NCI-H2171 (cell line): ENCODE measurements around the gene PAPOLG.
"Not testable (repeated sequence)": the region's sequence is repeated elsewhere in the genome, so short reads cannot be mapped to it uniquely, and the experiment has no call there.

Experiments
- DNase-seq: peaks from one replicate; lab custom pipeline; 2025; lab: John Stamatoyannopoulos, UW

Gene PAPOLG

DNA sequence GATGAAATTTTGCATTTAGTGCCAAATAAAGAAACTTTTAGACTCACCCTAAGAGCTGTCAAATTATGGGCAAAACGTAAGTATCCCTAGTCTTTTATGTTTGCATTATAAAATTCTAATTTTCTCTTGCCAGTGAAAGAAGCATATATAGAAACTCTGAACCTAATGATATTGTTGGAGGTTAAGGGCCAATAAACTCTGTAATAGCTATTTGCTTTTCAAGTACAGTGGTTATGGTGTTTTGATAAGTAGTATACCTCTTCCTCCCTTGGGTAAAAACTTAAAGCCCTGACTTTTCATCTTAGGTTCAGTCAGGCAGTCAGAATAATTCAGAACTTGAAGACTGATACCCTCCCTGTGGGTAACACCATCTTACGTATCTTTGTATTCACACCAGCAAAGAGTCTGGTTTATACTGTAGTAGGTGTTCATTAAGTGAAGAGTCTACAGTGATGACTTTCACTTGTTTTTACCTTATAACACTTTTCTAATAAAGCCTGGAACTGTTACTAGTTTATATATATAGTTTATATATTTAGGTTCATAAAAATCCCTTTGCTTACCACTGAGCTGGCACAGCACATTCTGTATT is 19.1 kb downstream of the PAPOLG start:
- no peak for DNase-seq

- DNase-seq, result no peak
These were observed 22.3 kb downstream of the PAPOLG start for GRCh38 chr2:60778352-60778751.

DNA sequence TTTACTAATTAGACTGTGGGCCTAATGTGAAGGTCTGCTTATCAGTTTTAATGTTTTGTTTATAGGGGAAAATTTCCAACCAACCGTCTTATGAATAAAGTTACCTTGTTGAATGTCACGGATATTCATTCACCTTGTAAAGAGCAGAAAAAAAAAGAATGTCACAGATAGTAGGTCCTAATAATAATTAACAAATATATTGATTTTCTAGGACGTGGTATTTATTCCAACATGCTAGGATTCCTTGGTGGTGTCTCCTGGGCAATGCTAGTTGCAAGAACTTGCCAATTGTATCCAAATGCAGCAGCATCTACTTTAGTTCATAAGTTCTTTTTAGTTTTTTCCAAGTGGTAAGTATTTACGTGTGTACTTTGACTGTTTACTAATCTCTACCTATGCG is 23.4 kb downstream of the PAPOLG start:
- DNase-seq, result no peak

DNA sequence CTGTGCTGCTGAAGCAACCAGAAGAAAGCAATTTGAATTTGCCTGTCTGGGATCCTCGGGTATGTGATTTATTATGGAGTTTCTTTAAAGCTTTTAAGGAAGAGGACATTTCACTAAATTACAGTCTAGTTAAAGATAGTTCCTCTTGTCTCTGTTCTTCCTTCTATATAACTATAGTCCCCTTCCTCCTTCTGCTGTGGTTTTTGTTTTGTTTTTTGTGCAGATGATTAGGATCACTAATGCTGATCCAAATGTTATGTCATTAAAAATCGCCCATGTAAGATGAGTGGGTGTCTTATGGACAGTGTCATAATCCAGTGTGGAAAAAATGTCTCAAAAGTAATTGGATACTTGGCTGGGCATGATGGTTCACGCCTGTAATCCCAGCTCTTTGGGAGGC is 24.7 kb downstream of the PAPOLG start:
- DNase-seq, result no peak

GRCh38 chr2:60793169-60793568 is 37.1 kb downstream of the PAPOLG start:
- no peak for DNase-seq

DNA sequence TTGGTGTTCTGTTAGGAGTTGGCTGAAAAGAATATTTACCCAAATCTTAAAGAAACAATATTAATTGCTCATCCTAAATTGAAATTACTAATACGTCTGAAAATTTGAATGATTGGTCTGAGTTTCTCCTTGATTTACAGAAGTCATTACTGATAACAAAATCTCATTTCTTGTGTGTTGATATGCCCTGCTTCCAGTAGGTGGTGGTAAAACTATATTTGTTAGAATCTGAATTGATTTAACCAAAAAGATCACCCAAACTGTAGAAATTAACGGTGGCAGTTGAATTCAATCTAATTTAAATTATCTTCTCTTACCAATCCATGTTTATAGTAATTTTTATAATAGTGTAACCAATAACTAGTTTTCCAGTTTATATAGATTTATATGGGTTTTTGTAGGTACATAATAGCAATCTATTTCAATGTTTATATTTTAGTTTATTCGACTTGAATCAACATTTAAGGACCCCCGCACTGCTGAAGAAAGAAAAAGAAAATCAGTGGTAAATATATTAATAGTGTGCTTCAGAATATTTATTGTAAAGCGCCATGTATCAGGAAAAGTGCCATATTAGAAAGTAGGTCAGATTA is 38.3 kb downstream of the PAPOLG start:
- DNase-seq, result peak; percentile 8

- DNase-seq, result no peak
These were observed 40.8 kb downstream of the PAPOLG start for GRCh38 chr2:60796573-60797509.

GRCh38 chr2:60804473-60804872 is 48.4 kb downstream of the PAPOLG start:
- no peak for DNase-seq

DNA sequence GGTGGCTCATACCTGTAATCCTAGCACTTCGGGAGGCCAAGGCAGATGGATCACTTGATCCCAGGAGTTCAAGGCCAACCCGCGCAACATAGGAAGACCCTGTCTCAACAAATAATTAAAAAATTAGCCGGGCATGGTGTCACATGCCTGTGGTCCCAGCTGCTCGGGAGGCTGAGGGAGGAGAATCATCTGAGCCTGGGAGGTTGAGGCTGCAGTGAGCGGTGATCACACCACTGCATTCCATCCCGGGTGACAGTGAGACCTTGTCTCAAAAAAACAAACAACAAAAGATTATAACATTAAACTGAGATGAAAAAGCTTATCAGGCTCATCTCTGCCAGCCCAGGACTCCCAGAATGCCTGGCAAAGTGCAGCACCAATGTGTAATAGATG is 50.5 kb downstream of the PAPOLG start:
- no peak for DNase-seq

DNA sequence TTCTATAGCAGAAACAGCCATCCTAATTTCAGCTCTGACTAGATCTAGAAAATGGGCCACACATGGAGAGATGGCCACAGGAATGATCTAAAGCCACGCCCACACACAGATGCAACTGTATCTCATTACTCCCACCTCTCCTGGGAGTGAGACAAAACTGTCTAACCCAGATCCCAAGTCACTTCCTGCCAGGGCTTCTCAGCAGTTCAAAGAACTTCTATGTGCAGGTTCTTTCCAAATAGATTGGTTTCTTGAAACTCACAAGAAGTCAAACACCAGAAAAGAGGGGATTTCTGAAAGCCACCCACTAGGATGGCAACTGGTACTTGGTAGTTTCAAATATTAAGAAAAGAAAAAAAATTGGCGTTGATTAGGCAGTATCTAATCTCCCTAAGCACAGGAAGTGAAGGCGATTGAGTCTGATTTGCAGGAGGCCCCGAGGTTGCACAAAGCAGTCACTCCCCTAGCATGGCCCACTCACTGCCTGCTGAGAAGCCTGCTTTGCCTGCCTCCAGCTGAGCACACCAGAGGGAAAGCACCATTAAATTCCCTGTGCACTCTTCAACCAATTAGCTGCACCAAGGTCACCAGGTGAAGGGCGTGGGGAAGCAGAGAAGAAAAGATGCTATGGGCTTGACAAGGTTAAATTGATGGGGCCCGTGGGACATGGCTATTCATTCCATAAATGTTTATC is 51.1 kb downstream of the PAPOLG start:
- peak; percentile 51 for DNase-seq

DNA sequence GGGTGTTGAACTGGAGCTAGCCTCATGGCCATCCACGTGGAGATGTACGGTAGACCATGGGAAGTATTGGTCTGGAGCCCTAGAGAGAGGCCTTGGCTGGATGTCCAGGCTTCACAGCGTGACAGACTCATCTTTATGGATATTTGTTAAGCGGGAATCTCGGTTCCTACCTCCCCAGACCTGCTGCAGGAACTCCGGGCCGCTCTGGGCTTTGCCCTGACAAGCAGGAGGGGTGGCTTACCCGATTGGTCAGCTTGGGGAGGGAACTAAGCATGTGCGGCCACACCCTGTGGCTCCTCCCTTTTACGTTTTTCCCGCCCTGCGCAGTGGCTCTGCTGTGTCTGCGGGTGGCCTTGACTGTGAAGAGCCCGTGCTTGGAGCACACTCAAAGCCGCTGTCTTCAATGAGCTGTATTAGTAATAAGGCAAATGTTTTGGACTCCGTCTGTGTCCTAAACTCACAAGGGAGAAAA is 52.3 kb downstream of the PAPOLG start:
- no peak for DNase-seq

DNA sequence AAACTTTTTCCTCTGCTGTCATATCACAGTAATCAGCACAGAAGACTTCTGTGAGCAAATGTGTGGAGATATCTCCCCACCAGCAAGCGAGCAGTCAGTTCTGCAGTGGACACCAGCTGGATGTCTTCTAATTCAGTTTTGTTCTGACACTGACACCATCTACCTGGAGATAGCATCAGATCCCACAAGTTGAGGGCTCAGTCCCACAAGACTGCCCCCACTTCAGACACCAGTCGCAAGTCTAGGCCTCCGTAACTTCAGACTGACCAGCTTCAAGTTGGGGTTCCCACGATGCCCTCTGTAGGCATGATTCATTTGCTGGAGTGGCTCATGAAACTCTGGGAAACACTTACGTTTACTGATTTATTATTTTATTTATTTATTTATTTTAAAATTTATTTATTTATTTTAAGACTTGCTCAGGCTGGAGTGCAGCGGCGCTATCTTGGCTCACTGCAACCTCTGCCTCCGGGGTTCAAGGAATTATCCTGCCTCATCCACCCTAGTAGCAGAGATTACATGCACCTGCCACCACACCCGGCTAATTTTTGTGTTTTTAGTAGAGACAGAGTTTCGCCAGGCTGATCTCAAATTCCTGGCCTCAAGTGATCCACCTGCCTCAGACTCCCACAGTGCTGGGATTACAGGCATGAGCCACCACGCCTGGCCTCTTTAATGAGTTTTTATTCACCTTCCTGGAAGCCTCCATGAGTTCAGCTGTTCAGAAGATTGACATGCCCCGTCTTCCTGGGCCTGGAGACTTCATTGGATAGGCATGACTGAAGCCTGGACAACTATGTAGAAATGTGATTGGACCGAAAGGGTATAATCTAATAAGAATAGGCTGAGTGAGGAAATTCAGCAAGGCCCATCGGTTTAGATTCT is 55.7 kb downstream of the PAPOLG start:
- DNase-seq, result no peak

GRCh38 chr2:60817191-60817590 is 61.1 kb downstream of the PAPOLG start:
- DNase-seq, result not testable (repeated sequence)

GRCh38 chr2:60818272-60818671 is 62.2 kb downstream of the PAPOLG start:
- DNase-seq, result no peak

DNA sequence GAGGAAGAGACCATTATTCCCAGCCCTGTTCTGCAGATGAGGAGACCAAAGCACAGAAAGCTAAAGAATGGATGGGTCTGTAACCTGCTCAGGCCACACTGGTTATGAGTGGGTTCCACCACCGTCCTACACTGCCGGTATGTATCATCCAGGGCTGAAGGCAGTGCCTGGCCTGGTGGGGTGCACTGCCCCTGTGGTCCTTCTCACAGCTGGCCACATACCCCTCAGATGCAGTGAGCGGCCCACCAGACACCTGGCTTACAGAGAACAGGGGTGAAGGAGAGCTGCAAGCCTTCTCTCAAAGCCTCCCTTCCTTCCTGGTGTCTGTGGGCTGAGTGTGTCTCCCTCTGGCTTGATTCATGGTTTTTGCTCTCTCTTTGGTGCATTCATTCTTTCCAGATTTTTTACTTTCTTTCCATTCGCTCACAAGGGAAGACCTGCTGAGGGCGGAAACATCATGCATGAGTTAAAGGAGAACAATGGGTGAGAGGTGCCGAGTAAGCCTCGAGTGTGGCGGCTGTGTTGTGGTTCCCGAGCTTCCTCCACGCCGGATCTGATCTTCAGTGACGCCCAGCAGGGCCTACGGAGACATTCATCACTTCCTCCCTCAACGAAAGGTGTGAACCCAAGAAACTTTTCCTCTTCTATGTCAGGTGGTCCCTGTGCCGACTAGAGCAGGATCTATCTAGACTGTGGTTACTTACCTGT is 63.2 kb downstream of the PAPOLG start:
- no peak for DNase-seq

DNA sequence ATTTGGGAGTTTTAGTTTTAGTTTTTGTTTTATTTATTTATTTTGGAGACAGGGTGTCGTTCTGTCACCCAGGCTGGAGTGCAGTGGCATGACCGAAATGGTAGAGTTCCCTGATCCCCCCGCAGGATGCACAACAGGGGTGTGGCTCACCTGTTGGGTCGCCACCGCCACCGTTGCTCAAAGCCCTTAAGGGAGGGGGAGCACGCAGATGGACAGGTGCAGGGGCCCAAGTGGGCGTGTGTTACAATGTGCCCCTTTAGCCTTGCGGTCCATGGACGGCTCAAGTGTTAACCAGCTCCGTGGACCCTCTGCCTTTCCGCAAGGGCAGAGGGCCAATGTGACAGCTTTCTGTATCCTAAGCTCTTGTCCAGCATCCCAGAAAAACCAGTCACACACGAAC is 63.9 kb downstream of the PAPOLG start:
- DNase-seq, result no peak

GRCh38 chr2:60820416-60821132 is 64.5 kb downstream of the PAPOLG start:
- DNase-seq, result no peak

GRCh38 chr2:60821133-60821469 is 65.0 kb downstream of the PAPOLG start:
- no peak for DNase-seq

DNA sequence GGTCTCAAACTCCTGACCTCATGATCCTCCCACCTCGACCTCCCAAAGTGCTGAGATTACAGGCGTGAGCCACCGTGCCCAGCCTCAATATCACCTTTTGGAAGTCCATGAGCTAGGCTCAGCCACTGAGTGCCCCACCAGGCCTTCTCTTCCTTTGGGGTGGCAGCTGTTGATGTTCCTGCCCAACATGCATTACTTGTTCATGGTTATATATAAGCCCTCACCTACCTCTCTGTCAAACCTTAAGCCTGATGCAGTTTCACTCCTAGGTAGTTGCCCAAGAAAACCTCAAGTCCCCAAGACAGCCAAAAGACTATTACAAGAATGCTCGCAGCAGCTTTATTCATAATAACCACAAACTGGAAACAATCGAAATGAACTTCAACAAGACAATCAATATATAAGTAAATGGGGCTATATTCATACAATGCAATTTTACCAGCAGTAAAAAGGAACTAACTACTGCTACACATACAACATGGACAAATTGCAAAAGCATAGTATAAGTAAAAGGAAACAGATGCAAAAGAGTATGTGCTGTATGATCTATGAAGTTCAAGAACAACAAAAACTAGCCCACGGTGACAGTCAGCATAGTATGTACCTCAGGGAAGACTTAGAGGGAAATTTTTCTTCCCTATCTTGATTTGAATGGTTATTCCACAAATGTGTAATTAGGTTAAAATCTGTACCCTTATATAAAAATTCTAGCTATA is 65.7 kb downstream of the PAPOLG start:
- no peak for DNase-seq

DNA sequence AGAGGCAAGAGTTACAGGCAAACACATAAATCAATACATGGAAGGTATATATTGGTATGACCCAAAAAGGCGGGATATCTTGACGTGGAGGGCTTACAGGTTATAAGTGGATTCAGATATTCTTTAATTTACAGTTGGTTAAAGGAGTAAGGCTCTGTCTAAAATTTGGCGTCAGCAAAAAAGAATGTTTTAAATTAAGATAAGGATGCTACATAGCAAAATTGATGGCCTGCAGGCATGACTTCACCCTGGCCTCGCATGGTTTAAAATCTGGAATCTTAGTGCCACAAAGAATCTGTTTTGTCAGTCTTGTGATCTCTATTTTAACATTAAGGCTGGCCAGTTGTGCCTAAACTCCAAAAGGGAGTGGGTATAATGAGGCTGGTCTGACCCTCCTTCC is 66.9 kb downstream of the PAPOLG start:
- no peak for DNase-seq
